GM18870 (cell line): ENCODE measurements around the gene CDH8.

Source experiments
- ATAC-seq: cut with Tn5 transposase; IDR thresholded peaks from one replicate; pipeline ENCODE4 v1.9.1; 2021; ENCODE audit warnings: moderate library complexity; ENCODE audit not compliant: unreplicated experiment

Gene CDH8

GRCh38 chr16:61659936-61660335, 376.3 kb downstream of the CDH8 start:
- no peak for ATAC-seq

GRCh38 chr16:61654962-61655361, 381.3 kb downstream of the CDH8 start:
- no peak for ATAC-seq

- ATAC-seq = no peak
Measured at GRCh38 chr16:61653544-61653943, 382.7 kb downstream of the CDH8 start.

- ATAC-seq = no peak
Measured at GRCh38 chr16:61645561-61645960, 390.7 kb downstream of the CDH8 start.

GRCh38 chr16:61644736-61645135, 391.5 kb downstream of the CDH8 start:
- no peak for ATAC-seq

GRCh38 chr16:61617219-61617783, 418.9 kb downstream of the CDH8 start:
- no peak for ATAC-seq

- ATAC-seq = no peak
Measured at GRCh38 chr16:61616088-61616487, 420.1 kb downstream of the CDH8 start.

- no peak for ATAC-seq
Measured at GRCh38 chr16:61611847-61612491, 424.3 kb downstream of the CDH8 start.

- ATAC-seq = no peak
Measured at GRCh38 chr16:61606581-61606980, 429.7 kb downstream of the CDH8 start.
